Measurements from ENCODE around the gene VAV3. TPM values are rescaled to one million over a fixed set of nuclear protein-coding genes. Genes with fewer than 3 reads are reported as not detected.

Gene VAV3
- total RNA-seq, 4 donors from 2014 or later: 0.33 to 12.1 (median 0.47) TPM

DNA sequence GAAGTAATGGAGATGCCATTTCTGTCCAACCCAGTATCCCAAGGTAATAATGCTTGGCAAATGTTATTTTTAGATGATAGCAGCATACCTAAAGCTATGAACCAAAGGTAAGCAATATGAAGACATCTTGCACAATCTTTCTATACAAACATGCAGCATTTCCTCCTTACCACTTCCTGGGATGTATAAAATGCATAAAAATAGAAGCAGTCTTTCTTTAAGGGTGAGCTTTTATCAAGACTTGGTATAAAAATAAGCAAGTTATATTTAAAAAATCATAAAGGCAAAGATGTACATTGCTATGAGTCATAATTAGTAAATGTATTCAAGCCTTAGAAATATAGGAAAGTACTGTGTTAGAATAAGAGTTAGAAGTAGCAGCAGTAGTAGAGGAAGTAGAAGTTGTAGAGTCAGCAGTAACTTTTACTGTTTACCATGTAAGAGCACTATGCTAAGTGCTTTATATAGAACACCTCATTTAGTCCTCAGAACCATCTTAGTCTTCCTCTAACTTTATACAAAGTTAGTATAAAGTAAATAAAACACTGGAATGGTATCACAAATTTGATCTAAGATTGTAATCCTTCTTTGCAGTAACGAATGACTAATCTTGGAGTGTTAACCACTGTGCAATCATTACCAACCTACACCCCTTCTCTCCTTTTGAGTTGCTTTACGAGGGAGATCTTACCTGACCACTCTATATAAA lies 371.3 kb downstream of the VAV3 start:
- intact Hi-C loops (cut with DNase I; ENCODE audit: low total_unique reads) (no loop called here), in situ Hi-C loops (cut with MboI; ENCODE audit: low sequenced_read_pairs in 4 of 4) (no loop called here)
- DNase-seq (no peak), ATAC-seq (no peak)
- Histone ChIP-seq H3K4me1 (no peaks in the 10 kb centered on the region), H3K4me3 (no peak overlapping the region), H3K9me3 (no peaks in the 10 kb centered on the region), H3K36me3 (no peaks in the 10 kb centered on the region), H3K27ac (no peak overlapping the region), H3K27me3 (no peaks in the 10 kb centered on the region)
- TF ChIP-seq CTCF (IDR thresholded peaks at IDR 0.05 in 4 of 5, conservative IDR thresholded peaks at IDR 0.05 in 1 of 5) (no peak), POLR2A (IDR thresholded peaks at IDR 0.05) (no peak)

- intact Hi-C loops (cut with DNase I; ENCODE audit: low total_unique reads): no loop called here
- Histone ChIP-seq H3K4me3 (no peak overlapping the region), H3K27ac (no peak overlapping the region), H3K4me1 (no peaks in the 10 kb centered on the region), H3K9me3 (no peaks in the 10 kb centered on the region), H3K27me3 (no peaks in the 10 kb centered on the region), H3K36me3 (no peaks in the 10 kb centered on the region)
- DNase-seq (no peak), ATAC-seq (no peak)
- in situ Hi-C loops (cut with MboI; ENCODE audit: low sequenced_read_pairs in 4 of 4): no loop called here
- no peak for TF ChIP-seq POLR2A (IDR thresholded peaks at IDR 0.05)
- TF ChIP-seq CTCF (IDR thresholded peaks at IDR 0.05 in 4 of 5, conservative IDR thresholded peaks at IDR 0.05 in 1 of 5): no peak
Observed at GRCh38 chr1:107590900-107591622, 373.9 kb downstream of the VAV3 start.

DNA sequence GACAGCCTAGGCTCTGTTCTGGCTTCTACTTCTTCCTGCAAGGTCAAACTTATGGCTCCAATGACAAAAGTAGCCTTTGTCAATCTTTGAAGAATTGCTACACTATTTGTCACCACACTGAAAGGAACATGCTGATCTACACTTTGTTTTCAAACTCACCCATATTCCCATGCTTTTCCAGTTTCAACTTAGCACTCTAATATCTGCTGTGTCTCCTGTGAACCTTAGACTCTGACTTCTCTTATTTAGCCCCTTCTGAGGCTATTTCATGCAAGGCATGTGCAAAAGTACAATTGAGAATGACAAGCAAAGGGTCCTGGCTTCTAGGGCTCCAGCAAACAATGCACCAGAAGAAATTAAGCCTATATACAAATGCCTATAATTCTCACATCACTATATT lies 374.9 kb downstream of the VAV3 start:
- DNase-seq: no peak
- TF ChIP-seq CTCF (IDR thresholded peaks at IDR 0.05 in 4 of 5, conservative IDR thresholded peaks at IDR 0.05 in 1 of 5): no peak
- TF ChIP-seq POLR2A (IDR thresholded peaks at IDR 0.05): no peak
- ATAC-seq: no peak
- no peaks in the 10 kb centered on the region for H3K4me1 ChIP-seq
- H3K36me3 ChIP-seq: no peaks in the 10 kb centered on the region
- H3K4me3 ChIP-seq: no peak overlapping the region
- H3K27me3 ChIP-seq: no peaks in the 10 kb centered on the region
- H3K9me3 ChIP-seq: no peaks in the 10 kb centered on the region
- H3K27ac ChIP-seq: no peak overlapping the region
- in situ Hi-C loops (cut with MboI; ENCODE audit: low sequenced_read_pairs in 4 of 4): no loop called here
- intact Hi-C loops (cut with DNase I; ENCODE audit: low total_unique reads): no loop called here

DNA sequence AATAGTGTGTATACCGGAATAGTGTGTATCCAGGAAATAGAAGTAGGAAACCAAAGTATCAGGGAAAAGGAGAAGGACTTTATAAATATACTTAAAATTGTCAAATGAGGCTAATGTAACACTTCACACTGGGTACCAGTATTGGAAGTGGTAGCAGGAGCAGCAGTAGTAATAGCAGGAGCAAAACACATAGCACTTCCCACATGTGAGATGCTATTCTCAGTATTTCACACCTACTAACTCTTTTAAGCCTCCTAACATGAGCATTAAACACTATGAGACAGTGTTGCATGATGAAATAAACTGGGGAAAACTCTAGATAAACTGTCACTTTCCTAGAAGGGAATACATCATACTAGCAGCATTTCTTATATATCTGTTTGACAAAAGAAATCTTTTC lies 376.7 kb downstream of the VAV3 start:
- Histone ChIP-seq H3K27me3 (no peaks in the 10 kb centered on the region), H3K9me3 (no peaks in the 10 kb centered on the region), H3K27ac (no peak overlapping the region), H3K4me1 (no peaks in the 10 kb centered on the region), H3K36me3 (no peaks in the 10 kb centered on the region), H3K4me3 (no peak overlapping the region)
- DNase-seq: no peak
- in situ Hi-C loops (cut with MboI; ENCODE audit: low sequenced_read_pairs in 4 of 4) (no loop called here), intact Hi-C loops (cut with DNase I; ENCODE audit: low total_unique reads) (no loop called here)
- no peak for TF ChIP-seq CTCF (IDR thresholded peaks at IDR 0.05 in 4 of 5, conservative IDR thresholded peaks at IDR 0.05 in 1 of 5)
- no peak for TF ChIP-seq POLR2A (IDR thresholded peaks at IDR 0.05)
- no peak for ATAC-seq

Data from gastrocnemius medialis (tissue), 4 donors.